GM18951 (cell line): Measurements from ENCODE around the gene RAD51B.

Source experiments
- POLR2A ChIP-seq: IDR thresholded peaks from 4 replicates; pipeline ENCODE4 v1.6.1; 2011; ENCODE audit warnings: mild to moderate bottlenecking; ENCODE audit not compliant: insufficient read length, insufficient read depth; ENCODE audit errors: extremely low read depth
- in situ Hi-C: fragments of 300-500 bp; cut with MboI; formaldehyde crosslinking; loops from one replicate; pipeline ENCODE4 v1.12.0; 2022; ENCODE audit warnings: low sequenced_read_pairs, mixed read lengths, inconsistent platforms; ENCODE audit not compliant: unreplicated experiment

Gene RAD51B

DNA sequence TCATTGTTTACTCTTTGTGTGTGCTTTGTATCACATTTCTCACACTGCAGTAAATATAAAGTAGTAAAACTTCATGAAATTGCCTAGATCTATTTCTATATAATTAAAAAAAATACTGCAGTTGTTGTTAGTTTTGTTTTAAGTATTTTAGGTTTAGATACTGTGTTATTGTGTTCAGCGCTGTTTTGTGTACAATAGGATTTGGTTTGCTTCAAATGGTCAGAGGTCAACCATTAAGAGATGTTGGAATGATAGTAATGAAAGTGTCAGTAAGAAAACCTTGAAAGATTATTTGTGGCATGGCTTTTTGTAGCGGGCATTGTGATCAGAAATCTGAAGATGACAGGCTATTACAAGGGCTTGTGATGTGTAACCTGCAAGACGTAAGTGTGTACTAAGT lies 67.9 kb downstream of the RAD51B start:
- in situ Hi-C loops = no loop called here
- no peak for TF ChIP-seq POLR2A

GRCh38 chr14:67889455-67889854 lies 69.9 kb downstream of the RAD51B start:
- in situ Hi-C loops = no loop called here
- TF ChIP-seq POLR2A = no peak

- in situ Hi-C loops = no loop called here
Observed at GRCh38 chr14:67892466-67893100, 73.0 kb downstream of the RAD51B start.

DNA sequence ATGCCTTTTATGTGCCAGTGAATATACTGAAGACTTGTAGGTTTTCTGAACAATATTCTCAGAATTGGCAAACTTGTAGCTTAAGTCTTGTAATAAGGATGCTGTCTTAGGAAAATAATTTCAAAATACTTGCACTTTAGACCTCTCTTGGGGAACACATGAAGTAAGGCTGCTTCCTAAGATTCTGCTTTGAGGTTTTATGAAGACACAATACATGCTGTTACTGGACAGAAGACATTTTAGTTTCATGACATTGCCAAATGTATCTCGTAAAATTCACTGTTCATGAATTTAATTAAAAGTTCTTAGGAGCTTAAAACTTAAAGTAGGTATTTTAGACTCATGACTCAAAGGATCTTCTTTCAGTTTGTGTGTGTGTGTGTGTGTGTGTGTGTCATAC lies 80.7 kb downstream of the RAD51B start:
- TF ChIP-seq POLR2A = no peak
- in situ Hi-C loops = no loop called here

More at GRCh38 chr14:67892466-67893100, 73.0 kb downstream of the RAD51B start:
- no peak for TF ChIP-seq POLR2A

GRCh38 chr14:67908052-67908754 lies 88.6 kb downstream of the RAD51B start:
- no peak for TF ChIP-seq POLR2A
- in situ Hi-C loops = no loop called here

- in situ Hi-C loops = no loop called here
- TF ChIP-seq POLR2A = no peak
Observed at GRCh38 chr14:67911562-67911961, 92.0 kb downstream of the RAD51B start.

DNA sequence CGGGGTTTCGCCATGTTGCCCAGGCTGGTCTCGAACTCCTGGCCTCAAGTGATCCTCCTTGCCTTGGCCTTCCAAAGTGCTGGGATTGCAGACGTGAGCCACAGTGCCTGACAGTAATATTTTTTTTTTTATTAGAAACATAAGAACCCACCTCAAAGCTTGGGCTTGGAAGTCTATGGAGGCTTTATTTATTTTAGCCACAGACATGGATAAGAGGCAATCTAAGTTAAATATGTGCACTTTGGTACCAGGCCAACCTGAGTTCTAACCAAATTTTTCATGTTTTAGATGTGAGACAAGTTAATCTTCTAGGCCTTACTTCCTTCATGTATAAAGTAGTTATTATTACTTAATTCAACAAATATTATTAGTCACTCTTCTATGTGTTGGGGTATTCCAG lies 96.9 kb downstream of the RAD51B start:
- in situ Hi-C loops = no loop called here
- TF ChIP-seq POLR2A = no peak

DNA sequence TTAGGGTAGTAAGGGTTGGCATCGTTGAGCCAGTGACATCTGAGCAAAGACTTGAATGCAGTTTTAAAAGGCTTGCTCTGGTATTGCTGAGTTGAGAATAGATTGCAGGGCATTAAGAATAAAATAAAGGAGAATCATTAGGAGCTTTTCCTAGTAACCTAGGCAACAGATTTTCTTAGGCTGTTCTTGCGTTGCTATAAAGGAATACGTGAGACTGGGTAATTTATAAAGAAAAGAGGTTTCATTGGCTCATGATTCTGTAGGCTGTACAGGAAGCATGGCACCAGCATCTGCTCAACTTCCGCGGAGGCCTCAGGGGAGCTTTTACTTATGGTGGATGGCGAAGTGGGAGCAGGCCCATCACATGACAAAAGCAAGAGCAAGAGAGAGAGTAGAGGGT lies 97.4 kb downstream of the RAD51B start:
- TF ChIP-seq POLR2A = no peak
- in situ Hi-C loops = no loop called here

DNA sequence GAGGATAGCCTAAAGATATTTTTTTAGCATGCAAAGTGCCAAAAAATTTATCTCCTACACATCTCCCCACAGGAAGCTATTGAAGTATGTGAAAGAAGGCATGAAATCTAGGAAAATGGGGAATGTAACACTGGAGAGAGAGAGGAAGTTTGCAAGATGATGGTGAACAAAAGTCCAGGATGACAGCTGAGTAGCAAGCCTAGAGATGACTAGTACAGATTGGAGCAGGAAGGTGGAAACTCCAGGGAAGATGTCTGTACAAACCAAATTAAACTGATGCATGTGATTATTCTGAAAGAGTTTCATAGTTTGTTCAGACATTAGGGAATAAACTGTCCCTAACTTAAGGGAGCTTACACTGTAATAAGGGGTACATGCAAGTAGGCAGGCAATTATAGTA lies 99.3 kb downstream of the RAD51B start:
- in situ Hi-C loops = no loop called here
- TF ChIP-seq POLR2A = no peak

- TF ChIP-seq POLR2A = no peak
- in situ Hi-C loops = loop anchor here (10.0 kb wide), 1 partner anchor 85 kb away; no protein-coding TSS in a partner anchor
Observed at GRCh38 chr14:67919259-67920032, 99.9 kb downstream of the RAD51B start.

- TF ChIP-seq POLR2A = no peak
- in situ Hi-C loops = loop anchor here (10.0 to 25.0 kb wide), 3 partner anchors 92 to 885 kb away; no protein-coding TSS in a partner anchor
Observed at GRCh38 chr14:67926821-67927220, 107.2 kb downstream of the RAD51B start.

- no peak for TF ChIP-seq POLR2A
- in situ Hi-C loops = loop anchor here (10.0 to 25.0 kb wide), 3 partner anchors 92 to 885 kb away; no protein-coding TSS in a partner anchor
Observed at GRCh38 chr14:67927244-67927643, 107.7 kb downstream of the RAD51B start.

DNA sequence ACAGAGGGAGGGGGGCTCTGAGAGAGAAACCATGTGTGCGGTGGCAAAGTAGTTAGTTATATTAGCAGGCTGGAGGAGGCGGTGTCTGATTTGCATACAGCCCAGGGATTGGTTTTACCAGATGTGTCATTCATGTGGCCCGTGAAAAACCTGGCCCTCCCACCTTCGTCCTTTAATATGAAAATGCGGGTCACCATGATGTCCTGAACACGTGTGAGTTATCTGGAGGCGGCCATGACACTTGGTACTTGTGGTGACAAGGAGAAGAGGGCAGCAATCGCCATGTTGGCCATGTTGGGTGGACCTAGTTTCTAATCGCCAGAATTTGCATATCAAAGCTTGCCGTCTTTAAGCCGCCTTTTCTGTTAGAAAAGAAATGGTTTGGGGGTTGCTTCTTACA lies 108.8 kb downstream of the RAD51B start:
- in situ Hi-C loops = loop anchor here (10.0 to 25.0 kb wide), 3 partner anchors 94 to 884 kb away; no protein-coding TSS in a partner anchor
- no peak for TF ChIP-seq POLR2A
